OCI-LY7 (cell line): ENCODE data around the gene AADAC. TPM values are rescaled to one million over a fixed set of nuclear protein-coding genes. Genes with fewer than 3 reads are reported as not detected.

Experiments used
- BruUV-seq: library from RNA; stranded (reverse); fragments of 400-500 nt; replicated peaks from 2 replicates; lab custom pipeline; 2021; lab: Mats Ljungman, UMichigan
- CTCF ChIA-PET: fragments of 300-600 bp; sonication (Branson Sonifier 250); formaldehyde crosslinking; loops from one replicate; lab custom pipeline; 2022; ENCODE audit warnings: antibody characterized with exemption; ENCODE audit not compliant: unreplicated experiment; lab: Charles Lee
- POLR2A ChIA-PET: fragments of 300-600 bp; sonication (Branson Sonifier 250); formaldehyde crosslinking; loops from one replicate; lab custom pipeline; 2022; ENCODE audit warnings: antibody characterized with exemption; lab: Charles Lee
- DNase-seq: peaks from one replicate; pipeline ENCODE4 v3.0.0-alpha.2; 2015; ENCODE audit warnings: low spot score
- H2AFZ ChIP-seq: fragments of 200-600 bp; sonication (generic), shearing (Covaris generic); 2 replicates; pipeline ENCODE4 v1.6.1; 2014; ENCODE audit warnings: mild to moderate bottlenecking, antibody characterized with exemption, low read length, moderate library complexity
- H3K27ac ChIP-seq: fragments of 200-600 bp; sonication (generic); 2 replicates; pipeline ENCODE4 v1.5.1; 2014; ENCODE audit warnings: mixed run types, low read depth, mild to moderate bottlenecking, moderate library complexity, low read length, inconsistent platforms; ENCODE audit not compliant: poor library complexity, severe bottlenecking
- H3K36me3 ChIP-seq: fragments of 200-600 bp; sonication (generic); 2 replicates; pipeline ENCODE4 v1.6.1; 2014; ENCODE audit warnings: mild to moderate bottlenecking, antibody characterized with exemption, low read length, moderate library complexity, mixed read lengths; ENCODE audit not compliant: insufficient read depth
- H3K4me1 ChIP-seq: fragments of 200-600 bp; sonication (generic); 2 replicates; pipeline ENCODE4 v1.5.1; 2014; ENCODE audit warnings: mild to moderate bottlenecking, low read length; ENCODE audit not compliant: insufficient read depth, poor library complexity, severe bottlenecking
- H3K4me2 ChIP-seq: fragments of 200-600 bp; sonication (generic); 2 replicates; pipeline ENCODE4 v1.6.1; 2014; ENCODE audit warnings: mild to moderate bottlenecking, low read length
- H3K4me3 ChIP-seq: fragments of 200-600 bp; sonication (generic); 2 replicates; pipeline ENCODE4 v1.5.1; 2014; ENCODE audit warnings: mild to moderate bottlenecking, low read depth, low read length; ENCODE audit not compliant: poor library complexity, severe bottlenecking
- H3K79me2 ChIP-seq: fragments of 200-600 bp; sonication (generic); 2 replicates; pipeline ENCODE4 v1.6.1; 2016; ENCODE audit warnings: low read depth, mild to moderate bottlenecking, low read length, moderate library complexity, mixed read lengths; ENCODE audit not compliant: insufficient read depth
- H3K9me2 ChIP-seq: fragments of 200-600 bp; sonication (generic); 2 replicates; pipeline ENCODE4 v1.6.1; 2016; ENCODE audit warnings: mild to moderate bottlenecking, low read length, mixed read lengths; ENCODE audit not compliant: insufficient read depth
- H3K9me3 ChIP-seq: fragments of 200-600 bp; sonication (generic); 2 replicates; pipeline ENCODE4 v1.6.1; 2014; ENCODE audit warnings: mild to moderate bottlenecking, mixed run types, low read length, mixed read lengths
- H4K20me1 ChIP-seq: fragments of 200-600 bp; sonication (generic); 2 replicates; pipeline ENCODE4 v1.6.1; 2014; ENCODE audit warnings: mild to moderate bottlenecking, antibody characterized with exemption, low read length, moderate library complexity, mixed read lengths; ENCODE audit not compliant: insufficient read depth
- CTCF ChIP-seq: fragments of 200-600 bp; sonication (generic); conservative IDR thresholded peaks from 2 replicates; pipeline ENCODE4 v1.5.1; 2014; ENCODE audit warnings: mild to moderate bottlenecking, antibody characterized with exemption, low read length, moderate library complexity, mixed read lengths
- EZH2phosphoT487 ChIP-seq: fragments of 200-600 bp; sonication (generic); IDR thresholded peaks from 2 replicates; pipeline ENCODE4 v1.6.1; 2018; ENCODE audit warnings: low read depth, borderline replicate concordance, mild to moderate bottlenecking, mixed run types, antibody characterized with exemption, low read length, moderate library complexity, mixed read lengths
- intact Hi-C: fragments of 100-400 bp; cut with micrococcal nuclease; formaldehyde crosslinking; loops from one replicate; pipeline ENCODE4 v1.10.0; 2022; ENCODE audit not compliant: unreplicated experiment
- total RNA-seq, 2 experiments: library from RNA; depleted of rRNA in 1 of 2; stranded (reverse); fragments of >200 nt in 1 of 2; shearing (Covaris generic) in 1 of 2; gene quantifications; 2 replicates each; pipeline ENCODE4 v1.2.3, GENCODE V29; 2014 to 2022

The AADAC gene
- total RNA-seq, 2 experiments from 2014 or later, result not detected

- Histone ChIP-seq H3K9me3 (no peaks in the 10 kb centered on the region), H3K4me2 (no peak overlapping the region), H3K79me2 (no peaks in the 10 kb centered on the region), H4K20me1 (no peaks in the 10 kb centered on the region), H3K36me3 (no peaks in the 10 kb centered on the region), H3K27ac (no peak overlapping the region), H3K9me2 (no peaks in the 10 kb centered on the region), H2AFZ (no peak overlapping the region), H3K4me1 (no peaks in the 10 kb centered on the region), H3K4me3 (no peak overlapping the region)
- ChIA-PET POLR2A (interaction anchor here (1.0 kb wide), 1 partner anchor 19 kb away, joined by 4 read pairs; no protein-coding TSS in a partner anchor), CTCF (no interaction called here)
- DNase-seq, result no peak
- intact Hi-C loops, result no loop called here
- no TSS peak for BruUV-seq
- TF ChIP-seq CTCF (no peak), EZH2phosphoT487 (no peak)
Measured at GRCh38 chr3:151770956-151771355, 43.0 kb upstream of the AADAC start.

GRCh38 chr3:151772825-151773480 is 41.0 kb upstream of the AADAC start:
- TF ChIP-seq EZH2phosphoT487 (no peak), CTCF (no peak)
- Histone ChIP-seq H2AFZ (no peak overlapping the region), H3K4me2 (no peak overlapping the region), H3K9me2 (no peaks in the 10 kb centered on the region), H4K20me1 (no peaks in the 10 kb centered on the region), H3K36me3 (no peaks in the 10 kb centered on the region), H3K4me3 (no peak overlapping the region), H3K79me2 (no peaks in the 10 kb centered on the region), H3K4me1 (no peaks in the 10 kb centered on the region), H3K9me3 (no peaks in the 10 kb centered on the region), H3K27ac (no peak overlapping the region)
- intact Hi-C loops, result no loop called here
- BruUV-seq, result no TSS peak
- DNase-seq, result no peak
- ChIA-PET POLR2A (interaction anchor here (0.8 to 1.1 kb wide), 3 partner anchors 12 to 30 kb away, joined by 3 to 5 read pairs (median 3); no protein-coding TSS in a partner anchor), CTCF (no interaction called here)

- Histone ChIP-seq H3K4me1 (no peaks in the 10 kb centered on the region), H3K36me3 (no peaks in the 10 kb centered on the region), H3K4me3 (no peak overlapping the region), H3K27ac (no peak overlapping the region), H3K79me2 (no peaks in the 10 kb centered on the region), H3K9me3 (no peaks in the 10 kb centered on the region), H3K9me2 (no peaks in the 10 kb centered on the region), H4K20me1 (no peaks in the 10 kb centered on the region), H3K4me2 (no peak overlapping the region), H2AFZ (no peak overlapping the region)
- ChIA-PET CTCF (no interaction called here), POLR2A (interaction anchor here (0.6 to 1.0 kb wide), 2 partner anchors 11 to 142 kb away, joined by 3 to 5 read pairs; no protein-coding TSS in a partner anchor)
- no TSS peak for BruUV-seq
- intact Hi-C loops, result no loop called here
- TF ChIP-seq EZH2phosphoT487 (no peak), CTCF (no peak)
- DNase-seq, result no peak
Measured at GRCh38 chr3:151774235-151774634, 39.7 kb upstream of the AADAC start.
